NCI-H1694 (cell line): Measurements from ENCODE around the gene RAMAC.
A peak's percentile ranks its signal among the peaks of the same experiment; 100 is the strongest.
"Not testable (repeated sequence)": the region's sequence is repeated elsewhere in the genome, so short reads cannot be mapped to it uniquely, and the experiment has no call there.

ENCODE experiments used
- DNase-seq: peaks from one replicate; lab custom pipeline; 2025; lab: John Stamatoyannopoulos, UW

Gene RAMAC

GRCh38 chr15:82968066-82968465 lies 17.9 kb upstream of the RAMAC start:
- DNase-seq = no peak

GRCh38 chr15:82969353-82969752 lies 16.7 kb upstream of the RAMAC start:
- no peak for DNase-seq

- no peak for DNase-seq
Observed at GRCh38 chr15:82970078-82970686, 15.8 kb upstream of the RAMAC start.

GRCh38 chr15:82970696-82971095 lies 15.3 kb upstream of the RAMAC start:
- no peak for DNase-seq

GRCh38 chr15:82971218-82971984 lies 14.6 kb upstream of the RAMAC start:
- no peak for DNase-seq

GRCh38 chr15:82972990-82973389 lies 13.0 kb upstream of the RAMAC start:
- no peak for DNase-seq

GRCh38 chr15:82977076-82977475 lies 8.9 kb upstream of the RAMAC start:
- DNase-seq = no peak

GRCh38 chr15:82978438-82978837 lies 7.6 kb upstream of the RAMAC start:
- DNase-seq = no peak

- no peak for DNase-seq
Observed at GRCh38 chr15:82979726-82980125, 6.3 kb upstream of the RAMAC start.

GRCh38 chr15:82980981-82981380 lies 5.0 kb upstream of the RAMAC start:
- no peak for DNase-seq

GRCh38 chr15:82986442-82986780 lies 401 bp downstream of the RAMAC start:
- DNase-seq = no peak

- no peak for DNase-seq
Observed at GRCh38 chr15:82992436-82992998, 6.5 kb downstream of the RAMAC start.

GRCh38 chr15:82993144-82993543 lies 7.1 kb downstream of the RAMAC start:
- no peak for DNase-seq

- no peak for DNase-seq
Observed at GRCh38 chr15:82995076-82995475, 9.1 kb downstream of the RAMAC start.

GRCh38 chr15:82995938-82996337 lies 9.9 kb downstream of the RAMAC start:
- DNase-seq = no peak

GRCh38 chr15:82999426-82999825 lies 13.4 kb downstream of the RAMAC start:
- no peak for DNase-seq

- DNase-seq = peak; percentile 51
Observed at GRCh38 chr15:82999905-83000671, 14.1 kb downstream of the RAMAC start.

GRCh38 chr15:83000672-83001031 lies 14.6 kb downstream of the RAMAC start:
- DNase-seq = not testable (repeated sequence)

- peak; percentile 71 for DNase-seq
Observed at GRCh38 chr15:83010709-83011270, 24.8 kb downstream of the RAMAC start.

GRCh38 chr15:83011271-83012075 lies 25.5 kb downstream of the RAMAC start, which contains the start of gene C15orf40:
TSS of gene C15orf40 (minus strand) at chr15:83011639. CDS start at chr15:83011607, 32 bp downstream.
- DNase-seq = peak; percentile 72

- DNase-seq = no peak
Observed at GRCh38 chr15:83012076-83012426, 26.0 kb downstream of the RAMAC start.

GRCh38 chr15:83012636-83013035 lies 26.6 kb downstream of the RAMAC start:
- no peak for DNase-seq
